Stimulated activated naive CD4-positive, alpha-beta T cell (primary cell): Measurements from ENCODE around the gene C1orf35.

Experiments
- DNase-seq, 6 experiments: peaks; one replicate each; lab custom pipeline; 2025; lab: John Stamatoyannopoulos, UW

C1orf35 gene

GRCh38 chr1:228109073-228109961 is 6.2 kb upstream of the C1orf35 start, which contains the start of gene MRPL55:
TSS of gene MRPL55 (minus strand) at chr1:228109299. CDS start at chr1:228108260, 1,039 bp downstream.
- DNase-seq: peak; percentile 95 to 99 (median 98)

- DNase-seq: no peak
Observed at GRCh38 chr1:228108742-228109072, 5.6 kb upstream of the C1orf35 start.

GRCh38 chr1:228108055-228108690 is 5.0 kb upstream of the C1orf35 start:
- DNase-seq: no peak

- no peak for DNase-seq
Observed at GRCh38 chr1:228107636-228108035, 4.5 kb upstream of the C1orf35 start.

- DNase-seq: no peak
Observed at GRCh38 chr1:228106800-228107054, 3.6 kb upstream of the C1orf35 start.

- DNase-seq: no peak
Observed at GRCh38 chr1:228105996-228106799, 3.1 kb upstream of the C1orf35 start.

- no peak for DNase-seq
Observed at GRCh38 chr1:228105270-228105995, 2.3 kb upstream of the C1orf35 start.

GRCh38 chr1:228104526-228105269 is 1.6 kb upstream of the C1orf35 start:
- no peak for DNase-seq

- peak in 5 of 6 experiments; percentile 48 to 64 (median 62) for DNase-seq
Observed at GRCh38 chr1:228101994-228102790, 933 bp downstream of the C1orf35 start.

- DNase-seq: no peak
Observed at GRCh38 chr1:228101614-228101993, 1.5 kb downstream of the C1orf35 start.

GRCh38 chr1:228100822-228101613 is 2.1 kb downstream of the C1orf35 start:
- no peak for DNase-seq

GRCh38 chr1:228099331-228099732 is 3.8 kb downstream of the C1orf35 start:
- DNase-seq: no peak

GRCh38 chr1:228098323-228098931 is 4.7 kb downstream of the C1orf35 start:
- no peak for DNase-seq

- DNase-seq: no peak
Observed at GRCh38 chr1:228097333-228098081, 5.6 kb downstream of the C1orf35 start.

- no peak for DNase-seq
Observed at GRCh38 chr1:228096416-228097332, 6.5 kb downstream of the C1orf35 start.

- DNase-seq: no peak
Observed at GRCh38 chr1:228095938-228096337, 7.2 kb downstream of the C1orf35 start.

- no peak for DNase-seq
Observed at GRCh38 chr1:228095161-228095560, 8.0 kb downstream of the C1orf35 start.
